Large intestine (tissue), 3 donors: ENCODE measurements around the gene PPOX. TPM values are rescaled to one million over a fixed set of nuclear protein-coding genes. Genes with fewer than 3 reads are reported as not detected.

ENCODE experiments used
- DNase-seq, 2 donors: peaks; one replicate each; pipeline versions ENCODE4 v3.0.0 to v3.0.0-alpha.2; 2013
- H3K27ac ChIP-seq: one replicate; pipeline ENCODE4 v1.5.1; 2013; ENCODE audit warnings: low read length
- H3K27me3 ChIP-seq: 2 replicates; pipeline ENCODE4 v1.6.1; 2013; ENCODE audit warnings: low read length; ENCODE audit not compliant: control insufficient read depth, insufficient read depth
- H3K36me3 ChIP-seq: 2 replicates; pipeline ENCODE4 v1.6.1; 2013; ENCODE audit warnings: low read length; ENCODE audit not compliant: control insufficient read depth, insufficient read depth
- H3K4me1 ChIP-seq: one replicate; pipeline ENCODE4 v1.6.1; 2013; ENCODE audit warnings: low read length; ENCODE audit not compliant: control insufficient read depth, insufficient read depth
- H3K4me3 ChIP-seq: one replicate; pipeline ENCODE4 v1.5.1; 2013; ENCODE audit warnings: low read length
- H3K9me3 ChIP-seq: one replicate; pipeline ENCODE4 v1.6.1; 2013; ENCODE audit warnings: mild to moderate bottlenecking, low read depth, low read length, moderate library complexity; ENCODE audit not compliant: control insufficient read depth
- WGBS: methylation state at CpG from one replicate; pipeline ENCODE4 v1.1.5; 2013; ENCODE audit warnings: low lambda C conversion rate; ENCODE audit not compliant: insufficient coverage; 5-methylcytosine and 5-hydroxymethylcytosine counted together
- polyA plus RNA-seq: library from polyadenylated mRNA; unstranded; fragments of 120-200 nt; gene quantifications from one replicate; pipeline ENCODE4 v1.2.1, GENCODE V29; 2013

PPOX gene
- polyA plus RNA-seq, 1 donor, result 26.2 TPM

GRCh38 chr1:161130266-161130665 is 36.0 kb upstream of the PPOX start:
- Histone ChIP-seq H3K9me3 (no peaks in the 10 kb centered on the region), H3K4me1 (peaks cover 5% of the 10 kb centered on the region), H3K4me3 (no peak overlapping the region), H3K36me3 (peaks cover 40% of the 10 kb centered on the region), H3K27me3 (no peaks in the 10 kb centered on the region), H3K27ac (no peak overlapping the region)
- no peak for DNase-seq
- 83% methylated on average over 1 of the region's 1 CpG for WGBS

DNA sequence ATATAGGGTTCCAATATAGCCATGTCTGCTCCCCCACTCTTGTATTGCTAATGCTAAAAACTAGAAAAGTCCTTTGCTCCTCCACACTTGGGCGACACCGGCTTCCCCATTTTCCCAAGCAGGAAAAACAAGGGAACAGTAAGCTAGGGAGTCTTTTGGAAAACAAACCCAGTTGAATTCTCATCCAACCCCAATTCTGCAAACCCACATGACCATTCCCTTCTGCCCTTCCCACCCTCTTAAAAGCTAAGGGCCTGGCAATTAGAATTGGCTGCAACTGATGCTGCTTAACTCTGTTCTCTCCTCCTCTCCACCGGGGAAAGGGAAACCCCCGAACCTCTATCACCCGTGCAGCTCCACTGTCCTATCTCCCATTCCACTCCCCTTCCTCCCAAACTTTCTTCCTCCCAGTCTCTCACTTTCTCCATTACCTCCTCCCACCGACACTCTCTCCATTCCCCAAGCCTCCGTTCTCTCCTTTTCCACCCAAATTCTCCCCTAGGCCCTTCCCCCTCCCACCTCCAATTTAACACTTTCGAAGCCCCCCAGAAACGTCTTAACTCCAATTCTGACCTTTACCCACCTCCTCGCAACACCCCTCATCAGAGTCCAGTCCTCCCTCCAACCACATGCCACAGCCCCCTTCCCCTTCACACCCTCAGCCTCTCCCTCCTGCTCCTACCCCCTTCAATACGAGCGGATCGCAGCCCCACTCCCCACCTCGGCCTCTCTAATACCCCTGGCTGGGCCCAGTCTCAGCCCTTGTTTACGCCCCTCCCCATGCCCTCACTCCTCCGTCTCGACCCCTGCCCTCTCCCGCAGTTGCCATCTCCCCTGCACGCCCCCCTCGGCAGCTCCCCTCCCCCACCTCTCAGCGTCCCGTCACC is 34.5 kb upstream of the PPOX start:
- H3K27me3 ChIP-seq, result no peaks in the 10 kb centered on the region
- H3K27ac ChIP-seq, result peak overlapping the region; percentile 65
- peaks cover 30% of the 10 kb centered on the region for H3K36me3 ChIP-seq
- H3K9me3 ChIP-seq, result no peaks in the 10 kb centered on the region
- WGBS, result 0% methylated on average over 3 of the region's 22 CpGs
- peak; percentile 22 to 39 for DNase-seq
- peaks cover 5% of the 10 kb centered on the region for H3K4me1 ChIP-seq
- H3K4me3 ChIP-seq, result peak overlapping the region; percentile 70

DNA sequence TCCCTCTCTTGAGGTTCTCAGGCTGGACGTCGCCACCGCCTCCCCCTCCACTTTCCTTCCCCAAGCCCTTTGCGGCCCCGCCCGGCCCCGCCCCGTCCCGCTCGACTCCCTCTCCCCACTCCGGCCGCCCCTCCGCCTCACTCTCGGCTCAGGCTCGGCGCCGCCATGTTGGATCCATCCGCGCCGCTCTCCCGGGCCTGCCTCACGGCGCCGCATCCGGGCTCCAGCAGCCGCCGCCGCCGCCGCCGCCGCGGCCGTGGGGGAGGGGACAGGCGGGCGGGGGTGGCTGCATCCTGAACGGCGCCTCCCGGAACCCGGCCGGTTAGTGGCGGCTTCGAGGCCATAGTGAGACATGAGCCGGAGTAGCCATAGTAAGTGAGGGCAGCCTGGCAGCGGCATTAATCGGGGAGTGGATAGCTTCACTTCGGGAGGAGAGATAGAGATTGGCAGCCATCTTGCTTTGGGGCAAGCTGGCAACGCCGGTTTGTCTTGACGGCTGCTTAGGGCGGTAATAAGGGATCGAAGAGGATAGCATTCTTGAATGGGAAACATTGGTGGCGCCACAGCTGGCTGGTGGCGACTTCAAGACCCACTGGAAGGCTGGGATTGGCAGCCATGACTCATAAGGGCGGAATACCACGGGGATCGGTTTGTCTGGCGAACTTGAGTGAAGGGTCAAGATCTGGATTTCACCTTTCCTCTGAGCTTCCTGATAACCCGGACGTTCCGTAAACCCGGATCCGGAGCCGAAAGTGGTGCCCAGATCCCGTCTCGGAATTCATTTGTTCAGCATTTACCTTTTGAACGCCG is 33.6 kb upstream of the PPOX start, which contains the start of gene DEDD:
Gene DEDD, minus strand, starts transcription at position 258 of the 810 bp plus-strand sequence. CDS start 8,205 bp downstream, outside the sequence.
- no peaks in the 10 kb centered on the region for H3K9me3 ChIP-seq
- peak within 1 kb of the TSS; percentile 95 for H3K27ac ChIP-seq
- no peaks in the 10 kb centered on the region for H3K27me3 ChIP-seq
- H3K4me3 ChIP-seq, result peak within 1 kb of the TSS; percentile 70
- WGBS, result no CpG with 5 or more reads among the region's 68 CpGs
- peaks cover 21% of the 10 kb centered on the region for H3K36me3 ChIP-seq
- peaks cover 5% of the 10 kb centered on the region for H3K4me1 ChIP-seq
- DNase-seq, result peak; percentile 95 to 99

- Histone ChIP-seq H3K36me3 (peaks cover 15% of the 10 kb centered on the region), H3K9me3 (no peaks in the 10 kb centered on the region), H3K27me3 (no peaks in the 10 kb centered on the region), H3K4me1 (peaks cover 5% of the 10 kb centered on the region), H3K4me3 (peak overlapping the region; percentile 70), H3K27ac (peak overlapping the region; percentile 95)
- DNase-seq, result no peak
- WGBS, result 5% methylated on average over 6 of the region's 11 CpGs
Observed at GRCh38 chr1:161133220-161133740, 32.9 kb upstream of the PPOX start.

DNA sequence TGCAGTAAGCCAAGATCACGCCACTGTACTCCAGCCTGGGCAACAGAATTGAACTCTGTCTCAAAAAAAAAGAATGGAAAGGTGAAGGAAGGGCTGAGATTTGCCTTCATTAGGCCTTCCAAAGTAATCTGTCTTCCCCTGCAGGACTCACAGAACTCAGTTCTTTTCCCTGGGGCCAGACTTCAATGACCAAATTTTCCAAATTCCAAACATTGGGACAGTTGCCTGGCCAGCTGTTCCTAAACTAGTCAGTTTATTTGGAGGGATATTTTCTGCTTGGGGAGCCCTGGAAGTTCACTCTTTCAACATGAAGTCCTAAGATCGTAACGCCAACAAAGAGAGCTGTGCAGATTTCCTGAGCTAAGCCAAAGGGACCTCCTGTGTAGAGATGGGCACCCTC is 28.3 kb upstream of the PPOX start:
- Histone ChIP-seq H3K27me3 (no peaks in the 10 kb centered on the region), H3K9me3 (no peaks in the 10 kb centered on the region), H3K36me3 (no peaks in the 10 kb centered on the region), H3K4me3 (no peak overlapping the region), H3K27ac (no peak overlapping the region), H3K4me1 (no peaks in the 10 kb centered on the region)
- no CpG with 5 or more reads among the region's 3 CpGs for WGBS
- no peak for DNase-seq

- no peak overlapping the region for H3K27ac ChIP-seq
Observed at GRCh38 chr1:161138431-161138830, 27.8 kb upstream of the PPOX start.

DNA sequence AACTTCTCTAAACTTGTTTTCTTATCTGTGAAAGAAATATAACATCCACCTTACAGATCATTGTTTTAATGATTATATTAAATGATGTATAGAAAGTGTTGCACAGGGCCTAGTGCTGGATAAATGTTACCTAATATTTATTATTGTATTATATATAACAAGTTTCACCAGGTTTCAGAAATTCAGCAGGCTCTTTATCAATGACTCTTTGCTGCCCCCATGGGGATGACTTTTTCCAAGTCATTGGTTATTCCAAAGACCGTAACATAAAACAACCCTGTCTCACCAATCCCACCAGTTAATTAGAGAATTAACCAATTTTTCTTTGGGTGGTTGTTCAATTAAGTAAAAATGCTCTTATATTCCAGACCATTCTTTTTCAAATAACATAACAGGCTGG is 26.5 kb upstream of the PPOX start:
- Histone ChIP-seq H3K27ac (no peak overlapping the region), H3K36me3 (no peaks in the 10 kb centered on the region), H3K4me1 (no peaks in the 10 kb centered on the region), H3K4me3 (no peak overlapping the region), H3K9me3 (no peaks in the 10 kb centered on the region), H3K27me3 (no peaks in the 10 kb centered on the region)
- peak in 1 of 2 donors; percentile 35 for DNase-seq
- WGBS, result no CpG with 5 or more reads among the region's 1 CpG

More at GRCh38 chr1:161138431-161138830, 27.8 kb upstream of the PPOX start:
- no peaks in the 10 kb centered on the region for H3K9me3 ChIP-seq
- DNase-seq, result no peak
- no peaks in the 10 kb centered on the region for H3K27me3 ChIP-seq
- no peak overlapping the region for H3K4me3 ChIP-seq
- no peaks in the 10 kb centered on the region for H3K4me1 ChIP-seq
- H3K36me3 ChIP-seq, result no peaks in the 10 kb centered on the region
- WGBS, result 75% methylated on average over 1 of the region's 1 CpG

DNA sequence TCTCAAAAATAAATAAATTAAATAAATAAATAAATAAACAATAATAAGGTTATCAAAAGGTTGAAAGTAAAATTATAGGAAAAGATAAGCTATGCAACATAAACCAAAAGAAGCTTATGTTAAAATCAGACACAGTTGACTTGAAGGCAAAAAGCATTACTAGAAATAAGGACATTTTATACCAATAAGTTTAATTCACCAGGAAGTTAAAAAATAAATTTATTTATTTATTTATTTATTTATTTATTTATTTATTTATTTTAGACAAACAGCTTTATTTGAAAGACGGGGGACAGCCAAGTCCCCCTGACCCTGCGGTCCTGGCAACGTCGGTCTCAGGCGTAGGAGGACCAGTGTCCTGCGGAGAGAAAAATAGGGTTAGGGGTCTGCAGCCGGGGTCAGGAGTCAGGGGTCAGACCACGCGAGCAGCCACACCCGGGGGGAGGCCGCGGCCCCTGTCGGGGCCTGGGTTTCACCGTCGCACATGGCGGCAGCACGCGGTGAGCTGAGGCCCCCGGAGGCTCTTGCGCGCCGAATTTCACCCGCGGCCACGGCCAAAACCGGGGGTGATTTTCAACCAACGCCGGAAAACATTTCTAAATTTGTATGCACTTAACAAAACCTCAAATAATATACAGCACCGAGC is 25.3 kb upstream of the PPOX start:
- Histone ChIP-seq H3K9me3 (no peaks in the 10 kb centered on the region), H3K27me3 (no peaks in the 10 kb centered on the region), H3K4me1 (no peaks in the 10 kb centered on the region), H3K36me3 (no peaks in the 10 kb centered on the region), H3K27ac (no peak overlapping the region), H3K4me3 (no peak overlapping the region)
- DNase-seq, result no peak
- WGBS, result 95% methylated on average over 2 of the region's 29 CpGs

DNA sequence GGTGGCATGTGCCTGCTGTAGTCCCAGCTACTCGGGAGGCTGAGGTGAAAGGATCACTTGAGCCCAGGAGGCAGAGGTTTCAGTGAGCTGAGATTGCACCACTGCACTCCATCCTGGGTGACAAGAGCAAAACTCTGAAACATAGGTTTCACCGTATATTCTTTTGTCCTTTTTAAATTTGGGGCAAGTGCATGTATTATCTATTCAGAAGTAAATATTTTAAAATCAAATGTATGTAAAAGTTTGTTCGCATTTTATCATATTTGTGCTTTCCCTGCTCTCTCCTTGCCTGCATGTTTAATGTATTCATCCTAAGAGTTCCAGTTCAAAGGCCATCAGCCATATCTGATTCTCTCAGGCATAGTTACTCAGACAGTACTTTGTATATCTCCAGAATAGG is 20.4 kb upstream of the PPOX start:
- 86% methylated on average over 1 of the region's 3 CpGs for WGBS
- Histone ChIP-seq H3K27ac (no peak overlapping the region), H3K9me3 (no peaks in the 10 kb centered on the region), H3K27me3 (no peaks in the 10 kb centered on the region), H3K36me3 (no peaks in the 10 kb centered on the region), H3K4me3 (no peak overlapping the region), H3K4me1 (no peaks in the 10 kb centered on the region)
- no peak for DNase-seq

- Histone ChIP-seq H3K27me3 (no peaks in the 10 kb centered on the region), H3K4me1 (no peaks in the 10 kb centered on the region), H3K9me3 (no peaks in the 10 kb centered on the region), H3K4me3 (peak overlapping the region; percentile 77), H3K36me3 (peaks cover 15% of the 10 kb centered on the region), H3K27ac (peak overlapping the region; percentile 93)
- DNase-seq, result no peak
- no CpG with 5 or more reads among the region's 9 CpGs for WGBS
Observed at GRCh38 chr1:161153176-161153575, 13.1 kb upstream of the PPOX start.
